HEK293T (cell line): Measurements from ENCODE around the gene HEXIM1.

Source experiments
- BHLHE40 ChIP-seq: fragments of 450-650 bp; IDR thresholded peaks from 2 replicates; pipeline ENCODE4 v1.6.1; 2016; ENCODE audit warnings: mild to moderate bottlenecking, moderate library complexity, borderline replicate concordance
- CTBP1 ChIP-seq: fragments of 450-650 bp; IDR thresholded peaks from 2 replicates; pipeline ENCODE4 v1.6.1; 2016; ENCODE audit warnings: borderline replicate concordance
- ELF4 ChIP-seq: fragments of 450-650 bp; IDR thresholded peaks from 2 replicates; pipeline ENCODE4 v1.6.1; 2017; ENCODE audit warnings: antibody characterized with exemption
- FOXA1 ChIP-seq: fragments of 450-650 bp; IDR thresholded peaks from 2 replicates; pipeline ENCODE4 v1.6.1; 2016; ENCODE audit warnings: mild to moderate bottlenecking
- FOXK2 ChIP-seq: fragments of 450-650 bp; IDR thresholded peaks from 2 replicates; pipeline ENCODE4 v1.6.1; 2016; ENCODE audit warnings: mild to moderate bottlenecking
- FOXM1 ChIP-seq: fragments of 450-650 bp; IDR thresholded peaks from 2 replicates; pipeline ENCODE4 v1.6.1; 2017; ENCODE audit warnings: mild to moderate bottlenecking, borderline replicate concordance
- NFRKB ChIP-seq: fragments of 450-650 bp; IDR thresholded peaks from 2 replicates; pipeline ENCODE4 v1.6.1; 2016; ENCODE audit warnings: mild to moderate bottlenecking, moderate library complexity
- PKNOX1 ChIP-seq: fragments of 450-650 bp; IDR thresholded peaks from 2 replicates; pipeline ENCODE4 v1.6.1; 2016
- SP1 ChIP-seq: fragments of 450-650 bp; IDR thresholded peaks from 2 replicates; pipeline ENCODE4 v1.6.1; 2017
- SUZ12 ChIP-seq: fragments of 450-650 bp; IDR thresholded peaks from 2 replicates; pipeline ENCODE4 v1.6.1; 2016; ENCODE audit warnings: mild to moderate bottlenecking
- TARDBP ChIP-seq: fragments of 450-650 bp; IDR thresholded peaks from 2 replicates; pipeline ENCODE4 v1.6.1; 2016
- ZNF384 ChIP-seq: fragments of 450-650 bp; IDR thresholded peaks from 2 replicates; pipeline ENCODE4 v1.6.1; 2016

DNA sequence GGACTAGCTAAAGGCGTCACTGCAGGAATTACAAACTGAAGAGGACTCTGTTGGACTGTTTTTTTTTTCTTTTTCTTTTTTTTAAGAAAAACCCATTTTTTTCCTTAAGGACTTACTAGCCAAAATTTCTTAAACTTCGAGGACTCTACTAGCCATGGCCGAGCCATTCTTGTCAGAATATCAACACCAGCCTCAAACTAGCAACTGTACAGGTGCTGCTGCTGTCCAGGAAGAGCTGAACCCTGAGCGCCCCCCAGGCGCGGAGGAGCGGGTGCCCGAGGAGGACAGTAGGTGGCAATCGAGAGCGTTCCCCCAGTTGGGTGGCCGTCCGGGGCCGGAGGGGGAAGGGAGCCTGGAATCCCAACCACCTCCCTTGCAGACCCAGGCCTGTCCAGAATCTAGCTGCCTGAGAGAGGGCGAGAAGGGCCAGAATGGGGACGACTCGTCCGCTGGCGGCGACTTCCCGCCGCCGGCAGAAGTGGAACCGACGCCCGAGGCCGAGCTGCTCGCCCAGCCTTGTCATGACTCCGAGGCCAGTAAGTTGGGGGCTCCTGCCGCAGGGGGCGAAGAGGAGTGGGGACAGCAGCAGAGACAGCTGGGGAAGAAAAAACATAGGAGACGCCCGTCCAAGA is 878 bp downstream of the HEXIM1 start:
- TF ChIP-seq ELF4: no peak
- TF ChIP-seq BHLHE40: no peak
- no peak for TF ChIP-seq SP1
- TF ChIP-seq FOXA1: no peak
- no peak for TF ChIP-seq FOXM1
- TF ChIP-seq ZNF384: peak; percentile 66; the same call in 1 of the 2 replicates
- no peak for TF ChIP-seq NFRKB
- no peak for TF ChIP-seq CTBP1
- no peak for TF ChIP-seq FOXK2
- TF ChIP-seq SUZ12: no peak
- TF ChIP-seq PKNOX1: no peak
- no peak for TF ChIP-seq TARDBP
